GM10248 (cell line): ENCODE measurements around the gene CLSTN3.

ENCODE experiments used
- CTCF ChIA-PET: fragments of 300-600 bp; sonication (Branson Sonifier 250); formaldehyde crosslinking; extraction: SDS; loops from one replicate; lab custom pipeline; 2021; ENCODE audit warnings: antibody characterized with exemption; lab: Yijun Ruan, JAX
- POLR2A ChIA-PET: fragments of 350-650 bp; sonication (Branson Sonifier 250); formaldehyde crosslinking; extraction: SDS; loops from one replicate; lab custom pipeline; 2020; ENCODE audit warnings: antibody characterized with exemption; lab: Yijun Ruan, JAX
- DNase-seq: peaks from one replicate; pipeline ENCODE4 v3.0.0; 2012; ENCODE audit errors: extremely low spot score
- CTCF ChIP-seq: IDR thresholded peaks from 2 replicates; pipeline ENCODE4 v1.5.1; 2012; ENCODE audit warnings: mild to moderate bottlenecking, low read depth; ENCODE audit errors: extremely low read depth, missing control alignments, control extremely low read depth

The CLSTN3 gene

DNA sequence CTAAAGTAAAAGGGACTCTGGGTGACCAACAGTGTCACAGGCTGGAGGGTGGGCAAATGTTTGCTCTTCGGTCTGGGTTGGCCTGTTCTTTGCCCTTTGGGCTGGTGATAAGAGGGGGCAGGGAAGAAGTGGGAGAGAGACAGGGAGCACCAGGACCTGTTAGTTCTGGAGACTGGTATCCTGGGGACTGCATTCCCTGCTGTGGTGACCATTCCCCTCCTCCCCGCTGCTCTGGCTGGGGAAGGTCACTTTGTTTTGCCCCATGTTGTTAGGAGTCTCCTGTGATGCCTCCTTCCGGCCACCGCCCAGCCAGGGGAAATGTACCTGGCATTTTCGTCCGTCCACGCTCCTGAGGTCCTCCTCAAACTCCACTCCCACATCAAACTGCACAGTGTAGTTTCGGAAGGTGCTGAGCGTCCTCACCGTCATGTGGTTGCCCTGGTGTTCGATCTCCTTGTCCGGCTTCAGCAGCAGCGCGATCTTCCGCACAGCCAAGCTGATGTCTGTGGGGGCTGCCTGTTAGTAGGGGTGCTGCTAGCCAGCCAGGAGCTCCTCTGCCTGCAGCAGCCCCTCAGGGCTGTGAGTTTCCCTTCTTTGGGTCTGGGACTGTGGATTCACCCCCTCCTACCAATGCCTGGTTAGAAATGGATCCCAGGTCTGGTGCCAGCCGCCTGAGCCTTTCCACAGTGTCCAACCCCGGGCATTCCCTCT lies 2.1 kb upstream of the CLSTN3 start:
- DNase-seq, result no peak
- no peak for TF ChIP-seq CTCF
- ChIA-PET CTCF (no interaction called here), POLR2A (no interaction called here)

DNA sequence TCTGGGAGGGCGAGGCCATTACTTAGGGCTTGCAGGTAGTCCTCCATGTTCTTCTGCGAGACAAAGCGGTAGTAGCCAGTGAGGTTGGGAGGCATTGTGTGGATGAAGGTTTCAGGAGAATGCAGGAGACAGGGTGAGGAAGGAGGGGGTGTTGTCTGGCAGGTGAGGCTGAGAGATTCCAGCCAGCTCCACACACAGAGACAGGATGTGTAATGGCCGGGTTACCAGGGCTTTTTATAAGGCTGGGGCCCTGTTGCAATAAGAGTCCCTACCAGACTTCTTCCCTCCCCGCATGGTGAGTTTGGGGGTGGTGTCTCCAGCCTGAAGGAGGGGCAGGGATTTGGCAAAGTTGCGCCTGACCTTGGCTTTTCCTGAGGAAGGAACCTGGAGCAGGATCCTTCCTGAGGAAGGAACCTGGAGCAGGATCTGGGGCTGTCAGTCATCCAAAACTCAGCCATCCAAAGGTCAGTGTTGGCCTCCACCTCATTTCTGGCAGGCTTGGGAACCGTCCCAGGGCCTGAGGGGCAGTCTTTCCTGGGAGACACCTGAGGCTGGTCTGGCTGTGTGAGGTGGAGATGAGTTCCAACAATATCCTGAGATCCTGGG lies 1.4 kb upstream of the CLSTN3 start, which contains the start of gene RBP5:
Gene RBP5, minus strand, starts transcription at position 209 of the 606 bp plus-strand sequence. Its CDS starts 114 bp downstream, at position 95.
- no peak for DNase-seq
- CTCF ChIA-PET, result interaction anchor here (1.0 to 2.0 kb wide), 3 partner anchors 9 to 20 kb away, joined by 4 to 10 read pairs (median 6); partner anchors contain the start of gene C1RL
- no peak for TF ChIP-seq CTCF
- POLR2A ChIA-PET, result no interaction called here

DNA sequence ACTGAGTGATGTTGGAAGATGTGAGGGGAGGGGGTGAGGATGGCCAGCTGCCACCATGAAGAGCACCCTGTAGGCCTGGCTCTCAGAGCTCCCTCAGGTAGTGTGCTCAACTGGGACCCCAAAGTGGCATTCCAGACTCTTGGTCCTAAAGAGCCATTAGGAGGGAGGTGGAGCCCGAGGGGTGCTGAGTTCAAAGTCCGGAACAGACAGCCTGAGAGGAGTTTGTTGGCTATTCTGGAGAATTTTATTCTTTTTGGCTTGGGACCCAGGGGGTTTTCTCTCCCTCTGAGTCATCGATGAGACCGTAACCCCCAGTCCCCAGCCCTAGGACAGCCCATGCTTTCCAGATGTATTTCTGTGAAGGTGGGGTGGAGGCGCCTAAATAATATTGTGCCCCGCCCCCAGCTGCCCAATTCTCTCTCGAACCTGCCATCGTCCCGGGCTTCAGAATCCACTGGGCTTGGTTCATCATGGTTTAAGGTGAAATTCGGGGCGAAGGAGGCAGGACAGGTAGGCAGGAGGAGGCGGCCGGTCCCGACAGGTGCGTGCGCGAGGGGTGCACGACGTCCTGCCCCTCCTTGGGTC lies 792 bp upstream of the CLSTN3 start:
- no peak for TF ChIP-seq CTCF
- no peak for DNase-seq
- ChIA-PET POLR2A (no interaction called here), CTCF (interaction anchor here (1.0 to 2.0 kb wide), 3 partner anchors 10 to 21 kb away, joined by 4 to 10 read pairs (median 6); partner anchors contain the start of gene C1RL)

- TF ChIP-seq CTCF, result no peak
- POLR2A ChIA-PET, result no interaction called here
- peak; percentile 66 for DNase-seq
- CTCF ChIA-PET, result interaction anchor here (0.8 to 2.0 kb wide), 7 partner anchors 8 to 22 kb away, joined by 3 to 10 read pairs (median 3); partner anchors contain the start of gene C1RL
Observed at GRCh38 chr12:7130701-7131501, 730 bp downstream of the CLSTN3 start.

DNA sequence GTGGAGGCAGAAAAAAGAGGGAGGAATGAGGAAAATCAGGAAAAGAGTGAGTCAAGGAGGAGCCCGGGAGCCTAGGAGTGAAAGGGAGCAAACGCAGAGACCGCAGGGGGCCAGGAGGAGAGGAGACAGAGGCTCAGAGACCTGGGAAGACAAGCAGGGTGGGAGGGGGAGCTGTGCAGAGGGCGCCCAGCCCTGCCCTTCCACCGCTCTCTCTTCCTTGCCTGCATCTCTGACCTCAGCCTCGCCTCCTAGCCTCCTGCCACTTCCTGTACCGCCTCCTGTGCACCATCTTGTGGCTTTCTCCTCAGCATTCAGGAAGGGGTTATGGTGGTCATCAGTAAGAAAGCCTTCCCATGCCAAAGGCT lies 1.3 kb downstream of the CLSTN3 start:
- CTCF ChIA-PET, result interaction anchor here (0.8 to 1.3 kb wide), 4 partner anchors 9 to 14 kb away, joined by 3 to 5 read pairs (median 3); no protein-coding TSS in a partner anchor
- DNase-seq, result no peak
- POLR2A ChIA-PET, result no interaction called here
- TF ChIP-seq CTCF, result no peak
